K562 (cell line): ENCODE results near the gene DHX40. TPM values are rescaled to one million over a fixed set of nuclear protein-coding genes. Genes with fewer than 3 reads are reported as not detected.
A peak's percentile ranks its signal among the peaks of the same experiment; 100 is the strongest.

Experiments
- ATAC-seq: fragments of 200-7000 bp; cut with Tn5 transposase; 3 replicates; pipeline ENCODE4 v1.9.1; 2020; ENCODE audit warnings: moderate library complexity
- BruUV-seq: library from RNA; stranded (reverse); fragments of 400-500 nt; replicated peaks from 2 replicates; lab custom pipeline; 2021; lab: Mats Ljungman, UMichigan
- CTCF ChIA-PET: fragments of 300-600 bp; formaldehyde crosslinking; extraction: SDS; loops from one replicate; lab custom pipeline; 2021; ENCODE audit warnings: low intra/inter-chr PET ratio; lab: Yijun Ruan, JAX
- POLR2A ChIA-PET: fragments of 300-600, 350-650 bp; sonication (Branson Sonifier 250); formaldehyde crosslinking; extraction: SDS; loops from one replicate; lab custom pipeline; 2021; ENCODE audit warnings: antibody characterized with exemption, inconsistent platforms; lab: Yijun Ruan, JAX
- DNase-seq, 4 experiments: peaks; one replicate each; pipeline versions ENCODE4 v3.0.0 to v3.0.0-alpha.2; 2011 to 2018; ENCODE audit warnings: low spot score in 3 of 4, mixed read lengths in 3 of 4; ENCODE audit errors: extremely low read depth in 1 of 4
- FAIRE-seq: peaks from 2 replicates; lab custom pipeline; 2011; peaks lifted over from hg19 to GRCh38; lab: Jason Lieb, UNC
- H2AFZ ChIP-seq: 2 replicates; pipeline ENCODE4 v1.6.0; 2011; ENCODE audit warnings: low read depth, low read length, control low read depth, inconsistent platforms
- H3K27ac ChIP-seq: fragments of 200-600 bp; 3 replicates; pipeline ENCODE4 v1.8.0; 2011; ENCODE audit warnings: low read depth, mild to moderate bottlenecking, control low read depth, inconsistent platforms, low read length, moderate library complexity, mixed read lengths; ENCODE audit errors: extremely low read depth
- H3K27me3 ChIP-seq, 2 experiments: fragments of 300-600 bp in 1 of 2; 2 replicates in 1 of 2; 3 replicates in 1 of 2; pipeline versions ENCODE4 v1.6.0 to v1.8.0; 2011; ENCODE audit warnings: inconsistent platforms in 2 of 2, low read length in 2 of 2, mild to moderate bottlenecking in 1 of 2, mixed read lengths in 1 of 2, moderate library complexity in 1 of 2; ENCODE audit not compliant: control insufficient read depth in 2 of 2, insufficient read depth in 2 of 2
- H3K36me3 ChIP-seq: fragments of 300-600 bp; 3 replicates; pipeline ENCODE4 v1.8.0; 2011; ENCODE audit warnings: mild to moderate bottlenecking, low read length, inconsistent platforms; ENCODE audit not compliant: control insufficient read depth, insufficient read depth
- H3K4me1 ChIP-seq, 2 experiments: fragments of 200-600 bp in 1 of 2; replicated peaks in 1 of 2; 2 replicates in 1 of 2; 3 replicates in 1 of 2; pipeline versions ENCODE4 v1.5.1 to v1.8.0; 2011; ENCODE audit warnings: inconsistent platforms in 2 of 2, low read length in 2 of 2, mild to moderate bottlenecking in 1 of 2, mixed read lengths in 1 of 2, moderate library complexity in 1 of 2; ENCODE audit not compliant: control insufficient read depth in 2 of 2, insufficient read depth in 2 of 2
- H3K4me2 ChIP-seq: 2 replicates; pipeline ENCODE4 v1.6.1; 2011; ENCODE audit warnings: low read length, control low read depth, inconsistent platforms, mixed read lengths; ENCODE audit not compliant: insufficient read depth
- H3K4me3 ChIP-seq: fragments of 200-600 bp; sonication (generic), shearing (Covaris generic); 2 replicates; pipeline ENCODE4 v1.5.1; 2016; ENCODE audit warnings: control low read depth, inconsistent platforms
- H3K79me2 ChIP-seq: fragments of 200-600 bp; 3 replicates; pipeline ENCODE4 v1.8.0; 2011; ENCODE audit warnings: low read length, inconsistent platforms; ENCODE audit not compliant: control insufficient read depth, insufficient read depth
- H3K9ac ChIP-seq, 2 experiments: 2 replicates each; pipeline versions ENCODE4 v1.6.0 to v1.6.1; 2011; ENCODE audit warnings: low read depth in 2 of 2, low read length in 2 of 2, control low read depth in 1 of 2, inconsistent platforms in 1 of 2, mild to moderate bottlenecking in 1 of 2, mixed read lengths in 1 of 2; ENCODE audit not compliant: insufficient read depth in 1 of 2
- H3K9me1 ChIP-seq: one replicate; pipeline ENCODE4 v1.6.0; 2011; ENCODE audit warnings: inconsistent platforms, mild to moderate bottlenecking, low read length, moderate library complexity; ENCODE audit not compliant: control insufficient read depth, insufficient read depth
- H3K9me3 ChIP-seq: replicated peaks from 2 replicates; pipeline ENCODE4 v1.5.1; 2011; ENCODE audit warnings: low read depth, low read length, inconsistent platforms; ENCODE audit not compliant: control insufficient read depth, insufficient read depth
- H4K20me1 ChIP-seq: replicated peaks from 2 replicates; pipeline ENCODE4 v1.6.1; 2011; ENCODE audit warnings: low read length, inconsistent platforms, mixed read lengths; ENCODE audit not compliant: control insufficient read depth, insufficient read depth
- C11orf30 ChIP-seq: fragments of 450-650 bp; IDR thresholded peaks from 2 replicates; pipeline ENCODE4 v1.6.1; 2016; ENCODE audit warnings: low read depth, mild to moderate bottlenecking
- CEBPG ChIP-seq, 3 experiments: fragments of 200-800 bp in 1 of 3; sonication (Bioruptor generic) in 1 of 3; sonication (generic) in 1 of 3; formaldehyde crosslinking in 1 of 3; IDR thresholded peaks in 2 of 3; conservative IDR thresholded peaks in 1 of 3; 2 replicates each; pipeline versions ENCODE4 v1.6.1 to v1.8.0; 2016 to 2022; ENCODE audit warnings: missing compliant biosample characterization in 2 of 3, missing genetic modification characterization in 2 of 3, mild to moderate bottlenecking in 1 of 3, missing genetic modification reagents in 1 of 3
- FOXP1 ChIP-seq: sonication (generic); formaldehyde crosslinking; IDR thresholded peaks from 2 replicates; pipeline ENCODE4 v1.8.0; 2022; ENCODE audit warnings: mild to moderate bottlenecking, missing genetic modification reagents
- HEY1 ChIP-seq: fragments of 250-450 bp; sonication (Bioruptor Pico); IDR thresholded peaks from 2 replicates; pipeline ENCODE4 v1.5.0; 2020; ENCODE audit warnings: mild to moderate bottlenecking, moderate library complexity, borderline replicate concordance
- HOMEZ ChIP-seq: fragments of 250-450 bp; sonication (Bioruptor Pico); IDR thresholded peaks from 2 replicates; pipeline ENCODE4 v1.4.0; 2020; ENCODE audit warnings: mild to moderate bottlenecking, moderate library complexity
- MAFF ChIP-seq: IDR thresholded peaks from 2 replicates; pipeline ENCODE4 v1.6.1; 2012; ENCODE audit warnings: low read length, improper control_type of control experiment
- MAFG ChIP-seq: fragments of 450-650 bp; conservative IDR thresholded peaks from 2 replicates; pipeline ENCODE4 v1.6.1; 2016; ENCODE audit warnings: missing genetic modification characterization, missing compliant biosample characterization
- NCOA2 ChIP-seq, 2 experiments: fragments of 450-650 bp; IDR thresholded peaks; 2 replicates each; pipeline ENCODE4 v1.6.1; 2018; ENCODE audit warnings: mild to moderate bottlenecking in 2 of 2, moderate library complexity in 1 of 2; ENCODE audit not compliant: partially characterized antibody in 2 of 2
- POLR3G ChIP-seq: IDR thresholded peaks from 2 replicates; pipeline ENCODE4 v1.6.1; 2011; ENCODE audit not compliant: insufficient read length, insufficient replicate concordance; ENCODE audit errors: extremely low read depth
- TRIM24 ChIP-seq, 2 experiments: fragments of 450-650 bp; IDR thresholded peaks; 2 replicates each; pipeline ENCODE4 v1.6.1; 2016
- ZNF316 ChIP-seq: fragments of 450-650 bp; IDR thresholded peaks from 2 replicates; pipeline ENCODE4 v1.6.1; 2016
- WGBS: fragments of 100-300 bp; shearing (Covaris generic); methylation state at CpG from one replicate; pipeline ENCODE4 v1.1.6; 2016; ENCODE audit warnings: low coverage, mixed read lengths; ENCODE audit not compliant: insufficient coverage; ENCODE audit errors: missing lambda C conversion rate; 5-methylcytosine and 5-hydroxymethylcytosine counted together
- in situ Hi-C: fragments of 300-500 bp; cut with MboI; formaldehyde crosslinking; loops from 4 replicates; pipeline ENCODE4 v1.15.0; 2018; ENCODE audit warnings: inconsistent platforms, mixed read lengths
- intact Hi-C: fragments of 100-400 bp; cut with micrococcal nuclease; formaldehyde crosslinking; loops from 2 replicates; pipeline ENCODE4 v1.14.2; 2022
- polyA plus RNA-seq, 8 experiments: library from polyadenylated mRNA; depleted of rRNA in 4 of 8; stranded (reverse) in 5 of 8; unstranded in 3 of 8; fragments of >200 nt; fragmentation: Nextera tagmentation in 2 of 8; fragmentation: Illumina TruSeq in 1 of 8; extraction: Ambion mirVana in 2 of 8; extraction: Trizol in 1 of 8; gene quantifications; 2 replicates each; pipeline versions ENCODE4 v1.2.1 to v1.2.3, GENCODE V29; 2011 to 2014; ENCODE audit warnings: inconsistent platforms in 1 of 8, missing spikeins in 1 of 8
- total RNA-seq, 7 experiments: library from RNA; depleted of rRNA in 6 of 7; stranded (reverse); fragments of >200 nt in 6 of 7; fragmentation: Illumina TruSeq in 2 of 7; extraction: Trizol in 2 of 7; gene quantifications; 2 replicates each; pipeline versions ENCODE4 v1.2.1 to v1.2.3, GENCODE V29; 2011 to 2021; ENCODE audit warnings: low replicate concordance in 1 of 7

Gene DHX40
- total and polyA plus RNA-seq, 9 of the 15 experiments (the other 6 are each of a cell fraction or from before 2014, with no cell fraction given) = 7.2 to 38.6 (median 18.7) TPM

GRCh38 chr17:59519132-59519531 is 46.3 kb upstream of the DHX40 start:
- peaks cover 0 to 4% of the 10 kb centered on the region in 2 experiments; a peak in 2 of 5 replicates for H3K27me3 ChIP-seq
- no peaks in the 10 kb centered on the region for H3K9me1 ChIP-seq
- no peaks in the 10 kb centered on the region for H4K20me1 ChIP-seq
- intact Hi-C loops = no loop called here
- no peak overlapping the region for H3K4me3 ChIP-seq
- POLR2A ChIA-PET = interaction anchor here (1.0 kb wide), 1 partner anchor 13 kb away, joined by 4 read pairs; no protein-coding TSS in a partner anchor
- no peak overlapping the region for H3K9ac ChIP-seq
- DNase-seq (no peak), FAIRE-seq (no peak), ATAC-seq (no peak)
- H3K79me2 ChIP-seq = no peaks in the 10 kb centered on the region
- no peaks in the 10 kb centered on the region for H3K36me3 ChIP-seq
- H3K4me1 ChIP-seq = peaks cover 0 to 7% of the 10 kb centered on the region in 2 experiments; a peak in 2 of 5 replicates
- no TSS peak for BruUV-seq
- H3K4me2 ChIP-seq = no peak overlapping the region
- in situ Hi-C loops = no loop called here
- no peak overlapping the region for H2AFZ ChIP-seq
- H3K27ac ChIP-seq = no peak overlapping the region
- CTCF ChIA-PET = no interaction called here
- no peaks in the 10 kb centered on the region for H3K9me3 ChIP-seq
- 14% methylated on average over 2 of the region's 2 CpGs for WGBS
- no peak for TF ChIP-seq FOXP1 (CRISPR knock-in tag)
- TF ChIP-seq NCOA2 (IDR thresholded peaks at IDR 0.05; ENCODE audit: partially characterized antibody in 2 of 2) = no peak
- TF ChIP-seq POLR3G = no peak
- TF ChIP-seq HOMEZ (CRISPR knock-in tag) = no peak
- TF ChIP-seq CEBPG (CRISPR knock-in tag; IDR thresholded peaks at IDR 0.05) = no peak
- TF ChIP-seq CEBPG (tag; conservative IDR thresholded peaks at IDR 0.05 in 1 of 2, IDR thresholded peaks at IDR 0.05 in 1 of 2) = peak; percentile 49 to 57; a peak in 2 of 4 replicates
- peak; percentile 20; the same call in 1 of the 2 replicates for TF ChIP-seq MAFF
- TF ChIP-seq MAFG = peak; percentile 58; the same call in 1 of the 2 replicates
- peak; percentile 76 for TF ChIP-seq C11orf30
- peak; percentile 91 for TF ChIP-seq ZNF316
- no peak for TF ChIP-seq HEY1 (CRISPR knock-in tag)
- peak in 1 of 2 experiments; percentile 30; a peak in 1 of 4 replicates for TF ChIP-seq TRIM24 (IDR thresholded peaks at IDR 0.05)
- TF ChIP-seq, all 486 proteins: peak for 6
